ENCODE results near the gene PANK4. TPM values are rescaled to one million over a fixed set of nuclear protein-coding genes. Genes with fewer than 3 reads are reported as not detected.

The PANK4 gene
- total and polyA plus RNA-seq, 9 of the 15 experiments (the other 6 are each of a cell fraction or from before 2014, with no cell fraction given) = 0.93 to 55.6 (median 31.5) TPM

- TF ChIP-seq E2F1 (CRISPR knock-in tag; IDR thresholded peaks at IDR 0.05) = no peak
These were observed 54.3 kb downstream of the PANK4 start (continued) for GRCh38 chr1:2472109-2472508.

GRCh38 chr1:2471587-2472001 is 54.8 kb downstream of the PANK4 start:
- 3% methylated on average over 13 of the region's 15 CpGs for WGBS (ENCODE audit: insufficient coverage, low coverage, missing lambda C conversion rate)
- CTCF ChIA-PET (ENCODE audit: low intra/inter-chr PET ratio) = no interaction called here
- POLR2A ChIA-PET = interaction anchor here (0.6 to 0.7 kb wide), 2 partner anchors 75 to 276 kb away, joined by 3 to 4 read pairs; no protein-coding TSS in a partner anchor

More at GRCh38 chr1:2471587-2472001, 54.8 kb downstream of the PANK4 start:
- no peak for DNase-seq (ENCODE audit: extremely low read depth in 1 of 4, low spot score in 3 of 4)
- H2AFZ ChIP-seq (ENCODE audit: low read depth, low read length) = no peak overlapping the region
- no peak overlapping the region for H3K4me2 ChIP-seq (ENCODE audit: insufficient read depth, low read length)
- in situ Hi-C loops (cut with MboI) (no loop called here), intact Hi-C loops (cut with micrococcal nuclease) (no loop called here)
- no TSS peak for BruUV-seq (replicated peaks)
- H3K79me2 ChIP-seq (ENCODE audit: control insufficient read depth, insufficient read depth, low read length) = no peaks in the 10 kb centered on the region
- H3K9me3 ChIP-seq (replicated peaks; ENCODE audit: control insufficient read depth, insufficient read depth, low read depth, low read length) = no peaks in the 10 kb centered on the region
- H3K27ac ChIP-seq (ENCODE audit: extremely low read depth, low read depth, low read length) = no peak overlapping the region
- peaks cover 0 to 88% of the 10 kb centered on the region in 2 experiments; a peak in 2 of 5 replicates for H3K4me1 ChIP-seq (replicated peaks in 1 of 2; ENCODE audit: control insufficient read depth in 2 of 2, insufficient read depth in 2 of 2, low read length in 2 of 2)
- no peaks in the 10 kb centered on the region for H3K36me3 ChIP-seq (ENCODE audit: control insufficient read depth, insufficient read depth, low read length)
- peaks cover 6 to 66% of the 10 kb centered on the region in 2 experiments; a peak in 3 of 5 replicates for H3K27me3 ChIP-seq (ENCODE audit: control insufficient read depth in 2 of 2, insufficient read depth in 2 of 2, low read length in 2 of 2)
- no peak overlapping the region for H3K4me3 ChIP-seq
- H4K20me1 ChIP-seq (replicated peaks; ENCODE audit: control insufficient read depth, insufficient read depth, low read length) = peaks cover 36% of the 10 kb centered on the region
- ATAC-seq = no peak
- FAIRE-seq = no peak
- no peak overlapping the region for H3K9ac ChIP-seq (ENCODE audit: insufficient read depth in 1 of 2, low read depth in 2 of 2, low read length in 2 of 2)
- H3K9me1 ChIP-seq (ENCODE audit: control insufficient read depth, insufficient read depth, low read length) = no peaks in the 10 kb centered on the region
- TF ChIP-seq YBX1 (IDR thresholded peaks at IDR 0.05) = no peak
- no peak for TF ChIP-seq TFAP4 (CRISPR knock-in tag; IDR thresholded peaks at IDR 0.05; ENCODE audit: borderline replicate concordance)
- no peak for TF ChIP-seq RFX7 (CRISPR knock-in tag; IDR thresholded peaks at IDR 0.05)
- TF ChIP-seq HDAC8 (tag; IDR thresholded peaks at IDR 0.05) = no peak
- no peak for TF ChIP-seq NFATC3 (IDR thresholded peaks at IDR 0.05)
- no peak for TF ChIP-seq YY1 (IDR thresholded peaks at IDR 0.05; ENCODE audit: borderline replicate concordance in 1 of 3, control insufficient read depth in 1 of 3, extremely low read depth in 1 of 3, insufficient read depth in 3 of 3, insufficient read length in 1 of 3, insufficient replicate concordance in 2 of 3, low read depth in 1 of 3, low read length in 2 of 3)
- TF ChIP-seq GMEB1 (CRISPR knock-in tag; IDR thresholded peaks at IDR 0.05) = no peak
